ENCODE measurements around the gene FAM114A1.
A peak's percentile ranks its signal among the peaks of the same experiment; 100 is the strongest.
"Not testable (repeated sequence)": the region's sequence is repeated elsewhere in the genome, so short reads cannot be mapped to it uniquely, and the experiment has no call there.

Gene FAM114A1

GRCh38 chr4:38955957-38956356 is 88.4 kb downstream of the FAM114A1 start:
- POLR2A ChIA-PET, result no interaction called here
- Histone ChIP-seq H3K9me3 (ENCODE audit: control extremely low read depth in 1 of 5, control insufficient read depth in 4 of 5, insufficient read depth in 2 of 5, low read depth in 1 of 5, low read length in 4 of 5) (no peaks in the 10 kb centered on the region), H3K4me1 (ENCODE audit: control extremely low read depth in 1 of 4, control insufficient read depth in 4 of 4, insufficient read depth in 4 of 4, low read length in 3 of 4) (peaks cover 15 to 20% (median 18%) of the 10 kb centered on the region in 4 experiments), H3K36me3 (ENCODE audit: control insufficient read depth in 4 of 4, insufficient read depth in 4 of 4, low read length in 3 of 4) (no peaks in the 10 kb centered on the region), H3K4me3 (ENCODE audit: control insufficient read depth in 1 of 7, extremely low read depth in 1 of 7, insufficient read depth in 4 of 7, low read depth in 2 of 7, low read length in 6 of 7) (no peak overlapping the region), H3K27me3 (replicated peaks in 2 of 5; ENCODE audit: control insufficient read depth in 4 of 5, insufficient read depth in 5 of 5, low read length in 4 of 5) (no peaks in the 10 kb centered on the region), H3K27ac (ENCODE audit: insufficient read depth in 1 of 2, low read depth in 1 of 2, low read length in 2 of 2, poor library complexity in 1 of 2, severe bottlenecking in 2 of 2) (no peak overlapping the region)
- CTCF ChIA-PET, result interaction anchor here (0.8 to 1.9 kb wide), 2 partner anchors 13 to 47 kb away, joined by 3 to 5 read pairs; no protein-coding TSS in a partner anchor
- WGBS (ENCODE audit: insufficient coverage), result 98% methylated on average over 4 of the region's 4 CpGs
- no peak for DNase-seq

GRCh38 chr4:38957261-38957815 is 89.7 kb downstream of the FAM114A1 start:
- H3K27me3 ChIP-seq (replicated peaks in 2 of 5; ENCODE audit: control insufficient read depth in 4 of 5, insufficient read depth in 5 of 5, low read length in 4 of 5), result no peaks in the 10 kb centered on the region
- H3K27ac ChIP-seq (ENCODE audit: insufficient read depth in 1 of 2, low read depth in 1 of 2, low read length in 2 of 2, poor library complexity in 1 of 2, severe bottlenecking in 2 of 2), result no peak overlapping the region
- peaks cover 15 to 20% (median 18%) of the 10 kb centered on the region in 4 experiments for H3K4me1 ChIP-seq (ENCODE audit: control extremely low read depth in 1 of 4, control insufficient read depth in 4 of 4, insufficient read depth in 4 of 4, low read length in 3 of 4)
- DNase-seq, result peak in 2 of 3 donors; percentile 20 to 34
- ChIA-PET CTCF (interaction anchor here (0.6 to 2.7 kb wide), 3 partner anchors 9 to 73 kb away, joined by 3 to 10 read pairs (median 5); no protein-coding TSS in a partner anchor), POLR2A (interaction anchor here (0.7 kb wide), 1 partner anchor 1907 kb away, joined by 6 read pairs; no protein-coding TSS in a partner anchor)
- WGBS (ENCODE audit: insufficient coverage), result 100% methylated on average over 2 of the region's 5 CpGs
- peaks cover 0 to 3% (median 0%) of the 10 kb centered on the region in 5 experiments for H3K9me3 ChIP-seq (ENCODE audit: control extremely low read depth in 1 of 5, control insufficient read depth in 4 of 5, insufficient read depth in 2 of 5, low read depth in 1 of 5, low read length in 4 of 5)
- no peaks in the 10 kb centered on the region for H3K36me3 ChIP-seq (ENCODE audit: control insufficient read depth in 4 of 4, insufficient read depth in 4 of 4, low read length in 3 of 4)
- H3K4me3 ChIP-seq (ENCODE audit: control insufficient read depth in 1 of 7, extremely low read depth in 1 of 7, insufficient read depth in 4 of 7, low read depth in 2 of 7, low read length in 6 of 7), result no peak overlapping the region

- H3K9me3 ChIP-seq (ENCODE audit: control extremely low read depth in 1 of 5, control insufficient read depth in 4 of 5, insufficient read depth in 2 of 5, low read depth in 1 of 5, low read length in 4 of 5), result peaks cover 0 to 3% (median 0%) of the 10 kb centered on the region in 5 experiments
- H3K27me3 ChIP-seq (replicated peaks in 2 of 5; ENCODE audit: control insufficient read depth in 4 of 5, insufficient read depth in 5 of 5, low read length in 4 of 5), result no peaks in the 10 kb centered on the region
- DNase-seq, result peak in 1 of 3 donors; percentile 32
- whole genome bisulfite sequencing (ENCODE audit: insufficient coverage), result 100% methylated on average over 2 of the region's 3 CpGs
- no peak overlapping the region for H3K4me3 ChIP-seq (ENCODE audit: control insufficient read depth in 1 of 7, extremely low read depth in 1 of 7, insufficient read depth in 4 of 7, low read depth in 2 of 7, low read length in 6 of 7)
- no peaks in the 10 kb centered on the region for H3K36me3 ChIP-seq (ENCODE audit: control insufficient read depth in 4 of 4, insufficient read depth in 4 of 4, low read length in 3 of 4)
- ChIA-PET POLR2A (interaction anchor here (0.7 kb wide), 1 partner anchor 1906 kb away, joined by 6 read pairs; no protein-coding TSS in a partner anchor), CTCF (interaction anchor here (0.6 to 2.7 kb wide), 4 partner anchors 9 to 86 kb away, joined by 3 to 10 read pairs (median 6); no protein-coding TSS in a partner anchor)
- H3K27ac ChIP-seq (ENCODE audit: insufficient read depth in 1 of 2, low read depth in 1 of 2, low read length in 2 of 2, poor library complexity in 1 of 2, severe bottlenecking in 2 of 2), result peak overlapping the region in 1 of 2 experiments; percentile 32
- H3K4me1 ChIP-seq (ENCODE audit: control extremely low read depth in 1 of 4, control insufficient read depth in 4 of 4, insufficient read depth in 4 of 4, low read length in 3 of 4), result peaks cover 15 to 20% (median 18%) of the 10 kb centered on the region in 4 experiments
Observed at GRCh38 chr4:38957893-38958292, 90.3 kb downstream of the FAM114A1 start.

- Histone ChIP-seq H3K27me3 (replicated peaks in 2 of 5; ENCODE audit: control insufficient read depth in 4 of 5, insufficient read depth in 5 of 5, low read length in 4 of 5) (no peaks in the 10 kb centered on the region), H3K4me1 (ENCODE audit: control extremely low read depth in 1 of 4, control insufficient read depth in 4 of 4, insufficient read depth in 4 of 4, low read length in 3 of 4) (peaks cover 15 to 20% (median 18%) of the 10 kb centered on the region in 4 experiments), H3K4me3 (ENCODE audit: control insufficient read depth in 1 of 7, extremely low read depth in 1 of 7, insufficient read depth in 4 of 7, low read depth in 2 of 7, low read length in 6 of 7) (peak overlapping the region in 1 of 7 experiments; percentile 13), H3K27ac (ENCODE audit: insufficient read depth in 1 of 2, low read depth in 1 of 2, low read length in 2 of 2, poor library complexity in 1 of 2, severe bottlenecking in 2 of 2) (peak overlapping the region; percentile 12 to 59), H3K9me3 (ENCODE audit: control extremely low read depth in 1 of 5, control insufficient read depth in 4 of 5, insufficient read depth in 2 of 5, low read depth in 1 of 5, low read length in 4 of 5) (peaks cover 0 to 3% (median 0%) of the 10 kb centered on the region in 5 experiments), H3K36me3 (ENCODE audit: control insufficient read depth in 4 of 4, insufficient read depth in 4 of 4, low read length in 3 of 4) (no peaks in the 10 kb centered on the region)
- DNase-seq, result peak; percentile 63 to 93 (median 84)
- POLR2A ChIA-PET, result no interaction called here
- CTCF ChIA-PET, result interaction anchor here (1.1 to 2.7 kb wide), 7 partner anchors 8 to 112 kb away, joined by 3 to 10 read pairs (median 4); no protein-coding TSS in a partner anchor
- 83% methylated on average over 3 of the region's 4 CpGs for WGBS (ENCODE audit: insufficient coverage)
Observed at GRCh38 chr4:38958453-38959190, 91.0 kb downstream of the FAM114A1 start.

- H3K36me3 ChIP-seq (ENCODE audit: control insufficient read depth in 4 of 4, insufficient read depth in 4 of 4, low read length in 3 of 4); H3K9me3 ChIP-seq (ENCODE audit: control extremely low read depth in 1 of 5, control insufficient read depth in 4 of 5, insufficient read depth in 2 of 5, low read depth in 1 of 5, low read length in 4 of 5); H3K27me3 ChIP-seq (replicated peaks in 2 of 5; ENCODE audit: control insufficient read depth in 4 of 5, insufficient read depth in 5 of 5, low read length in 4 of 5); POLR2A ChIA-PET: not testable (repeated sequence)
- CTCF ChIA-PET, result interaction anchor here (1.1 to 2.7 kb wide), 6 partner anchors 9 to 112 kb away, joined by 3 to 10 read pairs (median 4); no protein-coding TSS in a partner anchor
- Histone ChIP-seq H3K4me3 (ENCODE audit: control insufficient read depth in 1 of 7, extremely low read depth in 1 of 7, insufficient read depth in 4 of 7, low read depth in 2 of 7, low read length in 6 of 7) (peak overlapping the region in 1 of 7 experiments; percentile 1), H3K4me1 (ENCODE audit: control extremely low read depth in 1 of 4, control insufficient read depth in 4 of 4, insufficient read depth in 4 of 4, low read length in 3 of 4) (peaks cover 15 to 20% (median 18%) of the 10 kb centered on the region in 4 experiments), H3K27ac (ENCODE audit: insufficient read depth in 1 of 2, low read depth in 1 of 2, low read length in 2 of 2, poor library complexity in 1 of 2, severe bottlenecking in 2 of 2) (peak overlapping the region in 1 of 2 experiments; percentile 12)
- peak in 1 of 3 donors; percentile 16 for DNase-seq
- 100% methylated on average over 2 of the region's 5 CpGs for WGBS (ENCODE audit: insufficient coverage)
Observed at GRCh38 chr4:38959248-38959647, 91.6 kb downstream of the FAM114A1 start.

- DNase-seq, result no peak
- ChIA-PET CTCF (interaction anchor here (1.1 kb wide), 1 partner anchor 13 kb away, joined by 4 read pairs; no protein-coding TSS in a partner anchor), POLR2A (interaction anchor here (0.6 kb wide), 1 partner anchor 282 kb away, joined by 3 read pairs; no protein-coding TSS in a partner anchor)
- Histone ChIP-seq H3K27ac (ENCODE audit: insufficient read depth in 1 of 2, low read depth in 1 of 2, low read length in 2 of 2, poor library complexity in 1 of 2, severe bottlenecking in 2 of 2) (no peak overlapping the region), H3K4me1 (ENCODE audit: control extremely low read depth in 1 of 4, control insufficient read depth in 4 of 4, insufficient read depth in 4 of 4, low read length in 3 of 4) (no peaks in the 10 kb centered on the region), H3K27me3 (replicated peaks in 2 of 5; ENCODE audit: control insufficient read depth in 4 of 5, insufficient read depth in 5 of 5, low read length in 4 of 5) (no peaks in the 10 kb centered on the region), H3K9me3 (ENCODE audit: control extremely low read depth in 1 of 5, control insufficient read depth in 4 of 5, insufficient read depth in 2 of 5, low read depth in 1 of 5, low read length in 4 of 5) (peaks cover 0 to 3% (median 0%) of the 10 kb centered on the region in 5 experiments), H3K4me3 (ENCODE audit: control insufficient read depth in 1 of 7, extremely low read depth in 1 of 7, insufficient read depth in 4 of 7, low read depth in 2 of 7, low read length in 6 of 7) (no peak overlapping the region), H3K36me3 (ENCODE audit: control insufficient read depth in 4 of 4, insufficient read depth in 4 of 4, low read length in 3 of 4) (peaks cover 0 to 15% (median 8%) of the 10 kb centered on the region in 4 experiments)
- 89% methylated on average over 8 of the region's 11 CpGs for WGBS (ENCODE audit: insufficient coverage)
Observed at GRCh38 chr4:38964942-38965775, 97.6 kb downstream of the FAM114A1 start.

All from common myeloid progenitor, CD34-positive (primary cell).